ENCODE results near the gene SLC12A2.
A peak's percentile ranks its signal among the peaks of the same experiment; 100 is the strongest.

Gene SLC12A2

DNA sequence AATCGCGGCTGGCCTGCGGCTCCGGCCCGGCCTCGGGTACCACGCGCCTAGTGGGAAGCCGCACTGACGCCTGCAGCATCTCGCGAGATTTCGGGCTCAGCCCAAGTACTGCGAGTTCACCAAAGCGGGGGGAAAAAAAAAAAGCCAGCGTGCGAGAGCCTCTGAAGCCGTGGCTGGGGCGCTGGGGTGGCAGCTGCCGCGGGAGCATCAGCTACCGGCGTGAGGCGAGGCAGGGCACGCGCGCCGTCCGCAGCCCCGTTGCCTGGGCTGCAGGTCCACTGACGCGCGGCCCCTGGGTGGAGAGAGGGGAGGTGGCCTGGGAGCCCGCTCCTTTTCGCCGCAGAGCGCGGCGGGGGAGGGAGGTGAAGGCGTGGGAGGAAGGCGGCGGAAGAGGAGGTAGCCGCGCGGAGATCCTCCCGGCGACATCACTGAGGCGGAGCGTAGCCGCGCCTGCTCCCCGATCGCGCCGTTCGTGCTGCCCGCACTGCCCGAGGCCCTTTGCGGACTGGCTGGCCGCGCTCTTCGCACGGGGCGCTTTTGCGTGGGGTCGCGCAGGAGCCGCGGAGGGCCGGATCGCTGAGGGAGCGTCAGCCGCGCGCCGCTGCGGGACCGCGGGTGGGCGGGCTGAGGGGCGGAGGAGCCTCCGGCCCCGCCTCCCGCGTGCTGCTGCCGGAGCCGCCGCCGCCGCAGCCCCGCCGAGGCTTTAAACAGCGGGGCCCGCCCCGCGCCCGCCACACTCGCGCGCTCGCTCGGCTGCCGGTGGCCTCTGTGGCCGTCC is at the start of gene SLC12A2:
Gene SLC12A2 (plus strand): TSS at position 734 of the 778 bp plus-strand sequence. CDS start 189 bp downstream, outside the sequence.
- DNase-seq (ENCODE audit: low read depth): peak; percentile 82

DNA sequence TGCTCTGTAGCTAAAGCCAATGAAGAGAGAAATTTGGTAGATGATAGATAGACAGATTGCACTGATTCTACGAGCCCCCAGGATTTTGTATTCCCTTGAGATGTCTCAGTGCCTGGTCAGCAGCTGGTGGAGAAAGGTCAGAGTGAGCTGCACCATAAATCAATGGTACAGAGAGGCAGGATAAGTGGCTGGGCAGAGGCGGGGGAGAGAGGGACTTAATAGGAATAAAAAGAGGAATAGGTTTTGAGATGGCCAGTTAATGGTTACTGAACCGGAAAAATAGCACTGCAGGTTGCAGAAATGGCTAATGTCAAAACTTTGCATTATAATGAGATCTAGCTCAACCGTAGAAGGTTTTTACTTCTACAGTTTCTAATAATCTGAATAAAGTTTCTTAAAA is 47.9 kb upstream of the SLC12A2 start:
- DNase-seq (ENCODE audit: low read depth): no peak

DNA sequence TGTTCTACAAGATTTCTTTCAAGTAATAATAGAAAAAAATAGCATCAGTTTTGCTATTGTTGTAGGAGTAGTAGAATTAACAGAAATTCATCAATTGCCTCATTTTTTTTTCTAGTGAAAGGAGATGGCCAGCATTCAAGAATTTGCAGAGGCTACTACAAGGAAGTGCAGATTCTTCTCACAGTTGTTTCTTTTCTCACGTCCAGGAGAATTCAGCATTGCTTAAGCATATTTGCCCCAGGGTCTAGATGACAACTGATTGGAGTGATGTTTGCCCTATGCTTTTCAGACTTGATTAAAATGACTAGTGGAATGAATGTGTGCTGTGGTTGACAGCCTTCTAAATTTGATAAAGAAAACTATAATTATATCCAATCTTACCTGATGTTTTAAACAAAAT is 46.6 kb upstream of the SLC12A2 start:
- no peak for DNase-seq (ENCODE audit: low read depth)

DNA sequence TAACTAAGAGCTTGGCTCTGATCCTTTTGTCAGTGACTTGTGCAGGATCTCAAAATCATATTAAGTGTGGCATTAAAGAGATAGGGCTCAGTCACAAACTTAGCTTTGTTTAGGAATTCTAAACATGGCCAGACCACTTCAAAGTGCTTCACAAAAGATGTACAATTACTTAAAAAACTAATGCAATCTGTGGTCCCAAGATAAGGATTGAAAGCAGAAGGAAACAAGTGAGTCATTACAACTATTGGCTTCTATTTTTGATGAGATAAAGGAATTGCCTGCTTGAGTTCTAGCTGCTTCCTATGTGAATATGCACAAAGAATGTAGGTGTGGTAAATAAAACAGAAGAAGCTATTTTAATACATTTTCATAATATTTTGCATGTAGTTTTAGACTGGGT is 44.9 kb upstream of the SLC12A2 start:
- DNase-seq (ENCODE audit: low read depth): no peak

DNA sequence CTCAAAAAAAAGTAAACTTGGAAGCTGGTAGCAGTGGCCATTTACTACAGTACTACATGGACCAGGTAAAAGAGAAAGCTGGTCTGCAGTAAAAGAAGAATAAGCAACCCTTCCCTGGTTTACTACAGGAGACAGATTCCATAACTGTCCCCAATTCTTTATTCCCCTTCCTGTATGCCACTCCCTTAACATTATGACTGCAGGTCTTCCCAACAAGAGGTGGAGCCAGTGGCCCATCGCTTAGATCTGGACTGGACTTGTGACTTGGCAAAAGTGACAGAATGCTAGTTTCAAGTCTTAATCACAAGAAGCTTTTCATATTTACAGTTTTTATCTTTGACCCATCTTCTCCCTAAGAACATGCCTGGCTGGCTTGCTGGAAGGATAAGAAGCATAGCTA is 42.6 kb upstream of the SLC12A2 start:
- no peak for DNase-seq (ENCODE audit: low read depth)

DNA sequence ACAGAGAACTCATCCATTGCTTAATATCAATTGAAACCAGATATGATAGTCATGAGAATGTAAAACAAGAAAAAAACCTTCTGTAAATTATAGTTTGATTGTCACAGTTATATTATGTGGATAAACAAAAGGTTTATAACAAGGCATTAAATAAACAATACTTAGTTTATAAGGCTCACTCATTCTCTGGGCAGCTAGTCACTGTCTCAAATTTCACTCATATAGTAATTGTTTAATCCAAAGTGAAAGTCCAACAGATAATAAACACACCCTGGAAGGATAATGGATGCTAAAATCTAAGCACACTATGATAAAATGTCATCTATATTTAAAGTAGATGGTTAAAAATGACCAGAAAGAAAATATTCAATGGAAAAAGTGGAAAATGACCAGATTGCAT is 30.8 kb upstream of the SLC12A2 start:
- DNase-seq (ENCODE audit: low read depth): no peak

DNA sequence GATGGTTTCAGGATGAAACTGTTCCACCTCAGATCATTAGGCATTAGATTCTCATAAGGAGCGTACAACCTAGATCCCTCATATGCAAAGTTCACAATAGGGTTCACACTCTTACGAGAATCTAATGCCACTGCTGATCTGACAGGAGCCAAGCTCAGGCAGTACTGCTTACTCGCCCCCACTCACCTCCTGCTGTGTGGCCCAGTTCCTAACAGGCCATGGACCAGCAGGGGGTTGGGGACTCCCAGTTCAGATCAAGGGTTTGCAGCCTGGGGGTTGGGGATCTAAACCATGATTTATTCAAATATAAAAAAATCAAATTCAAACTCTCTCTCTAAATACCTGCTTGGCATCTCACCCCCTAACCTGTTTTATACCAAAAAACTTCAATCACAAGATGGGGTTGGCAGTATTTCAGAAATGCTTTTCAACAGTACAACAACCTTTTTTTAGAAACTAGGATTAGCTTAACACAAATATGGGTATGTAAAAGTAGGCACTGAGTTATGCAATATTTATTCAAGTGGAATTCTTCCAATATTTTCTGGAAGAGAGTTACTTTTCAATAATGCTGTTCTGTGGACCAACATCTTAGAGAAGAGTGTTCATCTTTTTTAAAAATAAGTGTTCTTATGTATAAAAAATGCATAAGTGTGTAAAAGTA is 30.1 kb upstream of the SLC12A2 start:
- no peak for DNase-seq (ENCODE audit: low read depth)

DNA sequence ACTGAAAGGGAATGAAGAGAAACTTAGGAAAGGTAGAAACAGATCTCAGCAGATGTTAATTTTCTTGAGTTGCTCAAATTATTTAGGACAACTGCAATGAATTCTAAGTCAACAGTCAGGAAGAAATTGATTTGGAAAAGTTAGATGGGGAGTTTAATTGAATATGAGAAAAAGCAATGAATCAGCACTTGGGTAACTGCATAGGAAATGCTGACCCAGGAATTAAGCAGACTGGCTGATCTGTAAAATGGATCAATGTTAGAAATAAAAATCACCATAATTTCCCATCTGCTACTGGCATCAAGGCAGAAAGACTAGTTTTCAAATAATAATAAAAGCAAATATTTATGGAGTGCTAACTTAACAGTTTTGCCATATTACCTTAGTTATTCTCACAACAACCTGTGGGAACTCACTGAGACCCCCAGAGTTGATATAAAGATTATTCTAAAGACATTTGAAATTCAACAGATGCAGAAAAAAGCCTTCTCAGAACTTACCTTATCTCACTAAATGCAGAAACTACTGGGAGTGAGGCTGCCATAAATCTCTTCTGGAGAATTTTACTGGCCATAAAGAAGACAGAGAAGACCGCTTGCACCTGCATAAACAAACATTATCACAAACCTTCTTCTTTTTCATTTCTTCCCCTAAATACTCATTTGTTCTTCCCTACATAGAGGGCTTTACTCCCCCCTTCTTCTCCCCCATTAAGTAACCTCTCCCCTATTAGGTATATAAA is 22.8 kb upstream of the SLC12A2 start:
- DNase-seq (ENCODE audit: low read depth): no peak

DNA sequence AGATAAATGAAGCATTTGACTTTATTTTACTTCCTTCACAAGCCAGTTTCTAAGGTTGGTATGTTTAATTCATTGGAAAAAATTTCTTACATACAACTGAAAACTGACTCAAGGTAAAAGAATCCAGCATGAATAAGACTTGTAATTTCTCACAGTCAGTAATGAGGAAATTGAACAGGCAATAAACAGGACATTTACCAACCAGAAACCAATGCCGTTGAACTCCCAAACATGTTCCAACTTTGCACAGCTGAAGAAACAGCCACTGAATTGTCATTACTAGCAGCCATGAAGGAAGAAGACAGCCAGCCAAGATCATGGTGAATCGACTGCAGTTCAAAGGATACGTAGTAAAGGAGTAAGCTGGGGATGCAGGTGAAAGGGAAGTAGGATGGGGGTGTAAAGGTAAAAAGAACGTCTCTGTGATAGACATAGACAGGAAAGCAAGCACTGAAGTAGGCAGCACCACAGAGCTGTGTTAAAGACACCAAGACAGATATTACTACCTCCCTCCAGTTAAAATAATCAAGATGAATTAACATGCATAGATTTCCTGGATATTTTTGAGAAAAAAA is 21.3 kb upstream of the SLC12A2 start:
- DNase-seq (ENCODE audit: low read depth): no peak

DNA sequence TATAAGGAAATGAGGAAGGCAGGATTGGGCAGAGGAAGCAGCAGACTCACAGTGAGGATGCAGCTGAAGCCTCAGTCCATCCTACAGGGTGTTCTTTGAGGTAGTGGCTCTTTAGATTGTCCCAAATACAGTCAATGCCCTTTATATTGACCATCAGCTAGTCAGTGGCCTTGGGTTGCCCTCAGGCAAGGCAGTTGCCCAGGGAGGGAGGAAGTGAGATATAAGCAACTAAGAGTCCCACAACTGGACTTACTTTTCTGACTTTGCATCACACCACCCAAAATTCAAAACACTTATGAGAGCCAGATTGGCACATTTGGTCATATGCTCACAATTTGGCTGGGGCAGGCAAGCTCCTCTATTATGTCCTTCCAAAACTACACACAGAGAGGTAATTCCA is 9.4 kb upstream of the SLC12A2 start:
- DNase-seq (ENCODE audit: low read depth): no peak

DNA sequence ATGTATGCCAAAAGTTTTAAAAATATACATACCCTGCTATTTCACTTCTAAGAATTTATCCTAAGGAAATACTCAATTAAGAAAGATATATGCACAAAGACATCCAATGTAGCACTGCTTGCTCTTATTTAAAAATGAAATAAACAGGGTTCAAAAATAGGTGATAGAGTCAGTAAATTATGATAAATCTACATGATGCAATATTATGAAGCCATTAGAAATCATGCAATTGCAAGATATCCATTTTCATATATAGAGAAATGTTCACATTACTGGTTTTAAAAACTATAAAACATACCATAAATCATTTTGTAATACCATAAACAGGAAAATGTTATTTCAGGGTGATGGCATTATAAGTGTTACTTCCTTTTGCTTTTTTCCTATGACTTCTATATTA is 8.6 kb upstream of the SLC12A2 start:
- no peak for DNase-seq (ENCODE audit: low read depth)

DNA sequence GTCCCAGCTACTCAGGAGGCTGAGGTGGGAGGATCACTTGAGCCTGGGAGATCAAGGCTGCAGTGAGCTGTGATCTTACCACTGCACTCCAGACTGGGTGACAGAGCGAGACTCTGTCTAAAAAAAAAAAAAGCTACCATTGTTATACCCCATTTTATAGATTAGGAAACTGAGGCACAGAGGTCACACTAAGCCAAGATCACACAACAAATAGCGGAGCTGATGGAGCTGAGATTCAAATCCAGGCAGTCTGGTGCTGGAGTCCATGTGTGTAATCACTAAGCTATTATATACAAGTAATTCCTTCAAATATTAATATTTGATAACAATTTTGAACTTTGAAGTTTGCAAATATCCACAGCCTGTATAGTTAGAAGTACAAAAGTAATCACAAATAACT is 6.0 kb upstream of the SLC12A2 start:
- no peak for DNase-seq (ENCODE audit: low read depth)

DNA sequence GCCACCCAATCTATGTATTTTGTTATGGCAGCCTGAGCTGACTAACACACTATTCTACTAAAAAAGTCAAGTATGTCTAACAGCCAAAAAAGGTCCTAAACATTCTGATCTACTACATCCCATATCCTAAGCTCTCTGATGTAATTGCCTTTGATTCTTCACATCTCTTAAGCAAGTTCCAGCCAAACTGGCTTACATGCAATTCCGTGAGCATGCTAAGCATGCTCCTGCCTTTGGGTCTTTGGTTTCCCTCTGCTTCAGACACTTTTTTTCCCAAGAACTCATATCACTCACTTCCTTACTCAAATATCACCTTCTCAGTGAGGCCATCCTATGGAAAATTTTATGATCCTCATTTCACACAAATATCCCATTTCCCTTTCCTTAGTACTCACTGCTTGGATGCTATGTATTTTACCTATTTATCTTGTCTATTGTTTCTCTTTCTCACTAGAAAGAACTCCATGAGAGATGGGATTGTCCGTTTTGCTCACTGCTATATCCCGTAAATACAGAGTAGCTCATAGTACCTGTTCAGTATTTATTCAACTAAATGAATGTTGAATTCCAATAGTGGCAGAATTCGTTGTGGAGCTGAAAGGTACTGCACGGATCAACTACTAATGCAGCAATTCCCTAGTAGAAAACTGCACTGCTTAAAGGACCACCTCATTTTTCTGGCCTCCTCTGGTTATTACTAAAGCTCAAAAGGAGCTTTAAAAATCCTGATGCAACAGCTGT is 2.3 kb upstream of the SLC12A2 start:
- no peak for DNase-seq (ENCODE audit: low read depth)

DNA sequence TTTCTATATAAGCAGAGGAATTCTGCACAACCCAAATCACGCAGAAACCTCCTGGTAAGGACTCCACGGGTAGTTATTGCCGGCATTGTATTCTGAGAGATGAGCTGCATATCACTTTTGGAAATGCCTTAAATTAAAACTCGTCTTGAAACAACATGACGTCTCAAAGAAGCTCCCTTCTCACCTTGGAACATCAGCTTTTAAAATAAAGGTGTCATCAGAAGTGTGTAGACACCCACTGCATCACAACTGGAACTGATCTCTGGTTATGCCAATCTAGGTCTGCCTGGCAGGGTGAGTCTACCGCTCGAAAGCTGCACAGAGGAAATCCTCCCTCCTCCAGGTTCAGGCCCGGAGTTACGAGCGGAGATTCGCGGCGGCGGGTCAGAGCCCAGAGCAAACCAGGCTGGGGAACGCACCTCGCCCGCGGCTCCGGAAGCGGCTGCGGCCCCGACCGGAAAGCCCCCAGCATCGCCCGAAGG is 974 bp upstream of the SLC12A2 start:
- DNase-seq (ENCODE audit: low read depth): no peak

DNA sequence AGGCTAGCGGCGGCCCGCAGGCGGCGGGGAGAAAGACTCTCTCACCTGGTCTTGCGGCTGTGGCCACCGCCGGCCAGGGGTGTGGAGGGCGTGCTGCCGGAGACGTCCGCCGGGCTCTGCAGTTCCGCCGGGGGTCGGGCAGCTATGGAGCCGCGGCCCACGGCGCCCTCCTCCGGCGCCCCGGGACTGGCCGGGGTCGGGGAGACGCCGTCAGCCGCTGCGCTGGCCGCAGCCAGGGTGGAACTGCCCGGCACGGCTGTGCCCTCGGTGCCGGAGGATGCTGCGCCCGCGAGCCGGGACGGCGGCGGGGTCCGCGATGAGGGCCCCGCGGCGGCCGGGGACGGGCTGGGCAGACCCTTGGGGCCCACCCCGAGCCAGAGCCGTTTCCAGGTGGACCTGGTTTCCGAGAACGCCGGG is 253 bp downstream of the SLC12A2 start:
- DNase-seq (ENCODE audit: low read depth): no peak

DNA sequence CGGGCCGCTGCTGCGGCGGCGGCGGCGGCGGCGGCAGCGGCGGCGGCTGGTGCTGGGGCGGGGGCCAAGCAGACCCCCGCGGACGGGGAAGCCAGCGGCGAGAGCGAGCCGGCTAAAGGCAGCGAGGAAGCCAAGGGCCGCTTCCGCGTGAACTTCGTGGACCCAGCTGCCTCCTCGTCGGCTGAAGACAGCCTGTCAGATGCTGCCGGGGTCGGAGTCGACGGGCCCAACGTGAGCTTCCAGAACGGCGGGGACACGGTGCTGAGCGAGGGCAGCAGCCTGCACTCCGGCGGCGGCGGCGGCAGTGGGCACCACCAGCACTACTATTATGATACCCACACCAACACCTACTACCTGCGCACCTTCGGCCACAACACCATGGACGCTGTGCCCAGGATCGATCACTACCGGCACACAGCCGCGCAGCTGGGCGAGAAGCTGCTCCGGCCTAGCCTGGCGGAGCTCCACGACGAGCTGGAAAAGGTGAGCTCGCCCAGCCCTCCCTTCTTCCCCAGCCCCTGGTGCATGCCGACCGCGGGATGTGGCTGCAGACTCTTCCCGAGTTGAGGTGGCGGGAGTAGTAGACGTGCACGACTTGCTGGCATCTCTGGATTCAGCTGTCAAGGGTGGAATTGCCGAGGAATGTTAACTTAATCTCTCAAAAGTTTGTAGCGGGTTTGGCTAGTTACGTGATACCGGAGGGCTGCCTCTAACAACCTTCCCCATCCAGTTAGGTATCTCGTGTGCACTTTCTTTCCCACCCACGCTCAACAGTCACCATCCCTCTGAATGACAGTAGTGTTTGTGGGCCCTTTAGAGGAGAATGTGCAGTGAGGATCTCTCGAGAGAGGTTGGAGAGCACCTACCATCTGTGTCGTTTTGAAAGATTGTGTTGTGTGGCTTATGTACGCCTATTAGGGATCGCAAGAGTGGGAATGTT is 932 bp downstream of the SLC12A2 start:
- peak; percentile 24 for DNase-seq (ENCODE audit: low read depth)

DNA sequence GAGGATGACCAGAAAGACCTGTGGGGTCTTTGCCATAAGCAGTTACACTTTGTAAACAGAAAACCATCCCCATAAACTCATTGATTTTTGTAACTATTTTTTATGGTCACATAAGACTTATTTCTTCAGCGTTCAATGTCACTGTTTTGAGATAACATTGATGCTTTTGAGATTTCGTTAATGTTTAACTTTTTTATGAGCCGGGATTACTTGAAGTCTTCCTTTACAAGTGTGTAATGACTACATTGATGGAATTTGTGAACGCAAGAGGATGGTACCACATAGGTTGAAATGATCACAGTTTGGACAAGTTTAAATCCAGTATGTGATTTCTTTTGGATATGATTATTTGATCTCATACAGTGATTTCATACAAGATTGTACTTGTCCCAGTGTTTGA is 1.8 kb downstream of the SLC12A2 start:
- DNase-seq (ENCODE audit: low read depth): no peak

DNA sequence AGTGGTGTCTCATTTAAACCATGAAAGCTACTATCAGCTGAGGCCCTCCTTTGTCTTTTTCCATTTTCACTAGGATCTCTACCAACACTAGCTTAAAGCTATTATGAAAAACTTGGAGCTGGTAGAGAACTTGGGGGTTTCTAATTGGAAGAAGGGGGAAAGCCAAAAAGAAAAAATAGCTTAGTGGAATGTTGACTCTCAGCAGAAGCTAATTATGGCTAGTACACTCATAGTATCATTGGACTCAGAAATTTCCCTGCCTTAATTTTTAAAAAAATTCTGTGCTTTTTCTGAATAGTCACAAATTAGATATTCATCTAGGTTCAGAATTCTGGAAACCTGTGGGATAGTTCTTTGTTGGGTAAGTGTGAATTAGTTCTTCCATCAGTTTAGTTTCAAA is 8.0 kb downstream of the SLC12A2 start:
- DNase-seq (ENCODE audit: low read depth): no peak

DNA sequence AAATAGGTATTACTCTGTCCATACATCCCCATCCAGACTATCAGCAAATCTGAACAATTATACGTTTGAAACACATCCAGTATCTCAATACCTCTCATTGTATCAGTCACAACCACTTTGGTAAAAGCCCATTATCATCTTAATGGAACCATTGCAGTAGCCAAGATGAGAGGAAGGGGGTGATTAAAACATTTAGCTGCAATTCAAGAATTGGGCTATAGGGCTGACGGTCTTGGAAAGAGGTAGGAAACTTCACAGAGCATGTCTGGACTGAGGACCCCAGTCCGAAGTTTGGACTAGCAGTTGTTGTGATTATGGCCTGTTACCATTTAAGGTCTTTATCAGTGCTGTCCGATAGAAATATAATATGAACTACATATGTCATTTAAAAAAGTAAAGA is 8.6 kb downstream of the SLC12A2 start:
- no peak for DNase-seq (ENCODE audit: low read depth)

DNA sequence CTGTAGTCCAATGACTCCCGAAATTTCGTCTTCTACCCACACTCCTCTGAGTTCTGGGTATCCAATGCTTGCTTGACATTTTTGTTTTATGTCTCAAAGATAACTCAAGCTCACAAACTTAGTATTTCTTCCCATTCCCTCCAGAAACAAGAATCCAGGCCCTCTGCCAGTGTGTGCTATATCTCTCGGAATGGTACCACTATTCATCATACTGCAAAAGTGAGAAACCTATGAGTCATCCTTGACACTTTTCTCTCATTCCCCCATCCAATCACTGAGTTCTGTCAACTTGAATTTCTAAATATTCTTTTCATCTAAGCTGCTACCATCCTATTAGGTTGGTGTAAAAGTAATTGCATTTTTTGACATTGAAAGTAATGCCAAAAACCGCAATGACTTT is 9.8 kb downstream of the SLC12A2 start:
- DNase-seq (ENCODE audit: low read depth): no peak

DNA sequence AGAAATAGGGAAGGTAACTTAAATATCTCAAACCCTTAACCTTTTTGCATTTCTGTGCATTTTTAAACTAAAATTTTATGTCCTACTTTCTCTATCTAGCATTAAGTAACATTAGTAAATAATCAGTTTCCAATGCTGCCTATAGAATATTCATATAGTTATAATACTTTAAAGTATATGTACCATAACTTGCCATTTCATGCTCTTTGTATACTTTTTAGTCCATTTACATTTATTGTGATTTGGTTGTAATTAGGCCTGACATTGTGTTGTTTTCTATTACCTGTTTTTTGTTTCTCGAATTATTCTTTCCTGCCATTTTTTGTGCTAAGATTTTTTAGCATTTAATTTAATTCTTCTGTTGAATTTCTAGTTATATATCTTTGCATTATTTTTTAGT is 13.7 kb downstream of the SLC12A2 start:
- no peak for DNase-seq (ENCODE audit: low read depth)

Measured in activated T-helper 9 cell treated with anti-CD3 and anti-CD28 coated beads, Interleukin-2, amount 50 U/mL, for 16 hours (primary cell).